ENCODE measurements around the gene MIAT. TPM values are rescaled to one million over a fixed set of nuclear protein-coding genes. Genes with fewer than 3 reads are reported as not detected.

Gene MIAT
- total and polyA plus RNA-seq, 4 donors = 0.18 to 1.5 (median 0.73) TPM

DNA sequence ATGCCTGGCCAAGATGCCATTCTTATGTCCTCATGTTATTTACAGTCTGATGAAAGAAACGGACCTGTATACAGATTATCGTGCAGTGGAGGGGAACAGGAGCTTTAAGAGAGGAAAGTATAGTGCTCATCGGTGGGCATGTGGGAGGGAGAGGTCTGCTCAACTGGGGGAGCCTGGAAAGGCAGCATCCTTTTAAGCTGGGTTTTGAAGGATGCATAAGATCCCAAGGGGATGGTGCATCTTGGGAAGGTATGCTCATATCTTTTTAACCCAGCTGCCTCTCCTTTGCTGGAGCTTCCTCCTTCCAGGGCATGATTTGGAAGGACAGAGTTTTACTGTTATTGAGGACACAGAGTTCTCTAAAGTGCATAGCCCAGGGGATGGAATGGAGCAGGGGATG lies 34.8 kb downstream of the MIAT start (continued):
- TF ChIP-seq, protein P1, sequence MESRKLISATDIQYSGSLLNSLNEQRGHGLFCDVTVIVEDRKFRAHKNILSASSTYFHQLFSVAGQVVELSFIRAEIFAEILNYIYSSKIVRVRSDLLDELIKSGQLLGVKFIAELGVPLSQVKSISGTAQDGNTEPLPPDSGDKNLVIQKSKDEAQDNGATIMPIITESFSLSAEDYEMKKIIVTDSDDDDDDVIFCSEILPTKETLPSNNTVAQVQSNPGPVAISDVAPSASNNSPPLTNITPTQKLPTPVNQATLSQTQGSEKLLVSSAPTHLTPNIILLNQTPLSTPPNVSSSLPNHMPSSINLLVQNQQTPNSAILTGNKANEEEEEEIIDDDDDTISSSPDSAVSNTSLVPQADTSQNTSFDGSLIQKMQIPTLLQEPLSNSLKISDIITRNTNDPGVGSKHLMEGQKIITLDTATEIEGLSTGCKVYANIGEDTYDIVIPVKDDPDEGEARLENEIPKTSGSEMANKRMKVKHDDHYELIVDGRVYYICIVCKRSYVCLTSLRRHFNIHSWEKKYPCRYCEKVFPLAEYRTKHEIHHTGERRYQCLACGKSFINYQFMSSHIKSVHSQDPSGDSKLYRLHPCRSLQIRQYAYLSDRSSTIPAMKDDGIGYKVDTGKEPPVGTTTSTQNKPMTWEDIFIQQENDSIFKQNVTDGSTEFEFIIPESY (IDR thresholded peaks at IDR 0.05) = no peak
- TF ChIP-seq HNF4G (IDR thresholded peaks at IDR 0.05) = no peak

DNA sequence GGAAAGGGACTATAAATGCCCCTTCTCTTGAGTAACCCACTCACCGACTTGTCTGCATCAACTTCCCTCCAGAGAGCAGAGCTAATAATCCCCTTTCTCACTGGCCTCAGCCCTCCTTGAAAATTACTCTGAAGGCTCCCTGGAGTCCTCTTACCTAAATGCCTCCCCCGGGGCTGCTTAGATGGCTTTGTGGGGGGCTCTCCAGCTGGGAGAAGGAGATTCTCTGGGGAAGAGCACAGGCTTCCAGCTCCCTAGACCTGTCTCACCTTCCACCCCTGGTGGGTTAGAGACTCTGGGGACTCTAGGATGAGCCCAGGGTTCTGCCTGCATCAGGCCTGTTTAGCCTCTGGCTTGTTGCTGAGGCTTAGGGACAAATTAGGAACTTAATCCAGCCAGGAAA lies 39.8 kb downstream of the MIAT start:
- H3K27ac ChIP-seq (ENCODE audit: low read depth in 1 of 2, low read length in 2 of 2) = no peak overlapping the region
- H3K36me3 ChIP-seq (ENCODE audit: control insufficient read depth in 4 of 4, insufficient read depth in 3 of 4, low read depth in 1 of 4, low read length in 3 of 4) = peaks cover 2 to 21% (median 9%) of the 10 kb centered on the region in 4 donors
- TF ChIP-seq HNF4A (conservative IDR thresholded peaks at IDR 0.05) (no peak), FOXA2 (IDR thresholded peaks at IDR 0.05) (no peak), SP1 (IDR thresholded peaks at IDR 0.05) (no peak), YY1 (IDR thresholded peaks at IDR 0.05) (no peak), EGR1 (IDR thresholded peaks at IDR 0.05; ENCODE audit: low read depth in 2 of 2) (no peak), NR2F2 (IDR thresholded peaks at IDR 0.05) (no peak), HNF4G (IDR thresholded peaks at IDR 0.05) (no peak), RAD21 (IDR thresholded peaks at IDR 0.05) (no peak), GABPA (IDR thresholded peaks at IDR 0.05 in 1 of 2, conservative IDR thresholded peaks at IDR 0.05 in 1 of 2) (no peak), RXRA (IDR thresholded peaks at IDR 0.05) (no peak), JUND (IDR thresholded peaks at IDR 0.05) (no peak), FOXA1 (IDR thresholded peaks at IDR 0.05) (no peak), TAF1 (conservative IDR thresholded peaks at IDR 0.05) (no peak)
- TF ChIP-seq, protein P2, sequence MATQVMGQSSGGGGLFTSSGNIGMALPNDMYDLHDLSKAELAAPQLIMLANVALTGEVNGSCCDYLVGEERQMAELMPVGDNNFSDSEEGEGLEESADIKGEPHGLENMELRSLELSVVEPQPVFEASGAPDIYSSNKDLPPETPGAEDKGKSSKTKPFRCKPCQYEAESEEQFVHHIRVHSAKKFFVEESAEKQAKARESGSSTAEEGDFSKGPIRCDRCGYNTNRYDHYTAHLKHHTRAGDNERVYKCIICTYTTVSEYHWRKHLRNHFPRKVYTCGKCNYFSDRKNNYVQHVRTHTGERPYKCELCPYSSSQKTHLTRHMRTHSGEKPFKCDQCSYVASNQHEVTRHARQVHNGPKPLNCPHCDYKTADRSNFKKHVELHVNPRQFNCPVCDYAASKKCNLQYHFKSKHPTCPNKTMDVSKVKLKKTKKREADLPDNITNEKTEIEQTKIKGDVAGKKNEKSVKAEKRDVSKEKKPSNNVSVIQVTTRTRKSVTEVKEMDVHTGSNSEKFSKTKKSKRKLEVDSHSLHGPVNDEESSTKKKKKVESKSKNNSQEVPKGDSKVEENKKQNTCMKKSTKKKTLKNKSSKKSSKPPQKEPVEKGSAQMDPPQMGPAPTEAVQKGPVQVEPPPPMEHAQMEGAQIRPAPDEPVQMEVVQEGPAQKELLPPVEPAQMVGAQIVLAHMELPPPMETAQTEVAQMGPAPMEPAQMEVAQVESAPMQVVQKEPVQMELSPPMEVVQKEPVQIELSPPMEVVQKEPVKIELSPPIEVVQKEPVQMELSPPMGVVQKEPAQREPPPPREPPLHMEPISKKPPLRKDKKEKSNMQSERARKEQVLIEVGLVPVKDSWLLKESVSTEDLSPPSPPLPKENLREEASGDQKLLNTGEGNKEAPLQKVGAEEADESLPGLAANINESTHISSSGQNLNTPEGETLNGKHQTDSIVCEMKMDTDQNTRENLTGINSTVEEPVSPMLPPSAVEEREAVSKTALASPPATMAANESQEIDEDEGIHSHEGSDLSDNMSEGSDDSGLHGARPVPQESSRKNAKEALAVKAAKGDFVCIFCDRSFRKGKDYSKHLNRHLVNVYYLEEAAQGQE (IDR thresholded peaks at IDR 0.05) = no peak
- TF ChIP-seq, protein P3, sequence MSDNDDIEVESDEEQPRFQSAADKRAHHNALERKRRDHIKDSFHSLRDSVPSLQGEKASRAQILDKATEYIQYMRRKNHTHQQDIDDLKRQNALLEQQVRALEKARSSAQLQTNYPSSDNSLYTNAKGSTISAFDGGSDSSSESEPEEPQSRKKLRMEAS (IDR thresholded peaks at IDR 0.05) = no peak
- TF ChIP-seq, protein P4, sequence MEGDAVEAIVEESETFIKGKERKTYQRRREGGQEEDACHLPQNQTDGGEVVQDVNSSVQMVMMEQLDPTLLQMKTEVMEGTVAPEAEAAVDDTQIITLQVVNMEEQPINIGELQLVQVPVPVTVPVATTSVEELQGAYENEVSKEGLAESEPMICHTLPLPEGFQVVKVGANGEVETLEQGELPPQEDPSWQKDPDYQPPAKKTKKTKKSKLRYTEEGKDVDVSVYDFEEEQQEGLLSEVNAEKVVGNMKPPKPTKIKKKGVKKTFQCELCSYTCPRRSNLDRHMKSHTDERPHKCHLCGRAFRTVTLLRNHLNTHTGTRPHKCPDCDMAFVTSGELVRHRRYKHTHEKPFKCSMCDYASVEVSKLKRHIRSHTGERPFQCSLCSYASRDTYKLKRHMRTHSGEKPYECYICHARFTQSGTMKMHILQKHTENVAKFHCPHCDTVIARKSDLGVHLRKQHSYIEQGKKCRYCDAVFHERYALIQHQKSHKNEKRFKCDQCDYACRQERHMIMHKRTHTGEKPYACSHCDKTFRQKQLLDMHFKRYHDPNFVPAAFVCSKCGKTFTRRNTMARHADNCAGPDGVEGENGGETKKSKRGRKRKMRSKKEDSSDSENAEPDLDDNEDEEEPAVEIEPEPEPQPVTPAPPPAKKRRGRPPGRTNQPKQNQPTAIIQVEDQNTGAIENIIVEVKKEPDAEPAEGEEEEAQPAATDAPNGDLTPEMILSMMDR (IDR thresholded peaks at IDR 0.05; ENCODE audit: low read depth, low read length, missing input control) = no peak
- TF ChIP-seq, protein P1 (IDR thresholded peaks at IDR 0.05) = no peak
- TF ChIP-seq, protein P5, sequence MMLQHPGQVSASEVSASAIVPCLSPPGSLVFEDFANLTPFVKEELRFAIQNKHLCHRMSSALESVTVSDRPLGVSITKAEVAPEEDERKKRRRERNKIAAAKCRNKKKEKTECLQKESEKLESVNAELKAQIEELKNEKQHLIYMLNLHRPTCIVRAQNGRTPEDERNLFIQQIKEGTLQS (IDR thresholded peaks at IDR 0.05) = no peak
- no peak overlapping the region for H3K4me3 ChIP-seq (ENCODE audit: low read depth in 1 of 3, low read length in 3 of 3)
- 97% methylated on average over 2 of the region's 2 CpGs for WGBS
- no peaks in the 10 kb centered on the region for H3K4me1 ChIP-seq (ENCODE audit: control insufficient read depth in 4 of 4, insufficient read depth in 4 of 4, low read length in 3 of 4)
- peaks cover 0 to 4% (median 0%) of the 10 kb centered on the region in 4 donors for H3K9me3 ChIP-seq (ENCODE audit: control insufficient read depth in 4 of 4, low read length in 3 of 4)
- no peak for DNase-seq (ENCODE audit: low spot score)
- no peak overlapping the region for H3K9ac ChIP-seq (ENCODE audit: low read depth in 1 of 2, low read length in 2 of 2)
- H3K27me3 ChIP-seq (ENCODE audit: control insufficient read depth in 4 of 4, insufficient read depth in 4 of 4, low read length in 3 of 4) = no peaks in the 10 kb centered on the region
